Measurements from ENCODE around the gene GLDN.

- TF ChIP-seq GATA3 (IDR thresholded peaks at IDR 0.05; ENCODE audit: borderline replicate concordance) (no peak), KDM1A (IDR thresholded peaks at IDR 0.05; ENCODE audit: low read depth) (no peak), POLR2A (IDR thresholded peaks at IDR 0.05; ENCODE audit: low read length) (no peak), CTCF (IDR thresholded peaks at IDR 0.05) (no peak), RAD21 (conservative IDR thresholded peaks at IDR 0.05 in 1 of 2, IDR thresholded peaks at IDR 0.05 in 1 of 2) (no peak), HMGXB4 (CRISPR knock-in tag; IDR thresholded peaks at IDR 0.05; ENCODE audit: borderline replicate concordance) (no peak), HOXA7 (CRISPR knock-in tag; IDR thresholded peaks at IDR 0.05) (no peak), USF2 (IDR thresholded peaks at IDR 0.05) (no peak), KDM5A (IDR thresholded peaks at IDR 0.05) (no peak)
These were observed 39.0 kb upstream of the GLDN start for GRCh38 chr15:51302480-51302879.
